Right ventricle myocardium inferior (tissue), 1 donor: ENCODE results near the gene AMBRA1. TPM values are rescaled to one million over a fixed set of nuclear protein-coding genes. Genes with fewer than 3 reads are reported as not detected.

Experiments used
- ATAC-seq: fragments of 200-7000 bp; cut with Tn5 transposase; one replicate; pipeline ENCODE4 v1.9.1; 2020; ENCODE audit warnings: mild to moderate bottlenecking, moderate library complexity
- DNase-seq: peaks from one replicate; pipeline ENCODE4 v3.0.0; 2021; ENCODE audit errors: missing footprints
- intact Hi-C: fragments of 100-400 bp; cut with DNase I; formaldehyde crosslinking; loops from one replicate; pipeline ENCODE4 v1.11.0; 2022
- total RNA-seq: library from RNA; stranded (reverse); fragmentation: NEBNext Ultra II Directional; extraction: Animal tissue kit (Norgen Biotek cat#: 25700); gene quantifications from one replicate; pipeline ENCODE4 v1.2.1, GENCODE V29; 2021
- donor health status: DM: no; HTN: yes; CAD: no; lungs with severe emphysema.

The AMBRA1 gene
- total RNA-seq, 1 donor from 2014 or later = 14.8 TPM

GRCh38 chr11:46437122-46437689 lies 156.6 kb downstream of the AMBRA1 start:
- intact Hi-C loops = no loop called here
- DNase-seq = no peak
- no peak for ATAC-seq

DNA sequence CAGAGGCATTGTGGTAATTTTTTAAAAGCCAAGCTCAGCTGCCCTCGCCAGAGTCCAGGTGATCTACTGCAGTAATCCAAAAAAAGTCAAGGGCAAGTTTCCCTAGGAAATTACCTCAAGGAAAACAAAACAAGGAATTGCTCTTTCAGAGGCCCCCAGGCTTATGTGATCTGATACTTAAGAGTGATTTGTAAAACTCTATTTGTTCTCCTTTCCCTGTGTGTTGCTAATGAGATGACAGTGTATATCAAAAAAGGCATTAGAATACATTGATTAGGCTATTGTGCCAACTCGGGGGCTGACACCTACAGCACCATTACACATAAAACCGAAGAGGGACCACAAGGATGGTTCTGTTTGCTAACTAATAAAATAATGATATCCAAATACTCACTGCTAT lies 157.7 kb downstream of the AMBRA1 start:
- DNase-seq (no peak), ATAC-seq (no peak)
- intact Hi-C loops = no loop called here

DNA sequence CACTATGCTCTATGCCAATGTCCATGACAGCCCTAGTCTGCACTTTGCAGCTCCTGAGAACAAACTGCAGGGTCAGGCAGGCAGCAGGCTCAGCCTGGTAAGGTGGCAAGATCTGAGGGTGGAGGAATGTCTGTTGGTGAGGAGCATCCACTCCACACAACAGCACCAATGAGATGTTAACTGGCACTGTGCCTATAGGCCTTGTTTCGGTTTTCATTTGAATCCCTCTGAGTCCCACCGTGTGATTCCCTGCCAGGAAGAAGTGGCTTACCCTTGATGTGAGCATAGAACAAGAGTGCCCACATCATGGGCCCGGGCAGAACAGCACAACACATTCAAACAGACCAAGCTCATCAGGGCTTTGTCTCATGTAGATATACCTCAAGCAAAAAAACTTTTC lies 158.1 kb downstream of the AMBRA1 start:
- intact Hi-C loops = no loop called here
- ATAC-seq (peak; percentile 44), DNase-seq (no peak)

- ATAC-seq (peak; percentile 31), DNase-seq (no peak)
These were observed 162.6 kb downstream of the AMBRA1 start for GRCh38 chr11:46431211-46431610.

GRCh38 chr11:46429717-46430116 lies 164.1 kb downstream of the AMBRA1 start:
- intact Hi-C loops = no loop called here
- ATAC-seq (no peak), DNase-seq (no peak)

More at GRCh38 chr11:46431211-46431610, 162.6 kb downstream of the AMBRA1 start:
- intact Hi-C loops = no loop called here

DNA sequence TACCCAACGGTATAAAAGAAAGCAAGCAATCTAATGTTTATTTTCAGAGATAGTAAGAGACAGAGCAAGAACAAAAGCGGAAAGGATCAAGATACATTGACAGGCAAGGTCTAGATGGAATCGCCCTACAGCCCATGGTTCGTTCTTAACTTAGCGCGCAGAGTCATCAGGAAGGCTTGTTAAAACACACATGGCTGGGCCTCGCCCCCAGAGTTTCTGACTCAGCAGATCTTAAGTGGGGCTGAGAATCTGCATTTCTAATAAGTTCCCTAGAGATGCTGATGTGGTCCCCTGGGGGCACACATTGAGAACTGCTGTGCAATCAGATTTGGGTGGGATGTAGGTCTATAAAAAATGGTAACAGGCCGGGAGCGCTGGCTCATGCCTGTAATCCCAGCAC lies 166.5 kb downstream of the AMBRA1 start:
- intact Hi-C loops = no loop called here
- ATAC-seq (no peak), DNase-seq (no peak)

DNA sequence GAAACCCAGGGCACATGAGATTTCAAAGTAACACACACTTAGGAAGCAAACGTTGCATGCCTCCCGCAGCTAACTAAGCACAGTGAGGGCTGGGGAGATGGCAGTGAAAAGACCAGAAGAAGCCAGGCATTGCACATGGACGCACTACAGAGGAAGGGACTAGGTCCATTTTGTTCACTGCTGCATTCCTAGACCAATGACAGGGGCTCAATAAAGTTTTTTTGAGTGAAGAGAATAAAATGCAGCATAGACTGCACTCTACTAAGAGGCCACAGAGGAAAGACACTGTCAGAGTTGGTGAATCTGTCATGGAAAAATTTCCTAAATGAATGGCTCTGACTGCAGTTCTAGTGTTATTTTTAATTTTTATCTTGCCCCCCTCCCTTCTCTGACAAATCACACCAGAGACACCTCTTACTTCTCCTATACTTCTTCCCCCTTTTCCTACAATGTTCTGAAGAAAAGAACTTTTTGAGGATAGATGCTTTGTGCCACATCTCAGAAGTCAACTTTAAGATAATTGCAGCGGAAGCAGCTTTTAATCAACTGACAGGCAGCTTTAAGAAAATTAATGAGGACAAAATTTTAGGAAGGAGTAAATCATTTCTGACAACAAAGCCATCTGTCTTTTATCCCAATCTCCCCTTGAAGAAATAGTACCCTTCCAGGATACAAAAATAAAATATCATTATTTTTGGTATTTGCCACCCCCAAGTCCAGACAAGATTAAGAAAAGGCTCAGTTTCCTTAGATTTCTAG lies 167.4 kb downstream of the AMBRA1 start:
- DNase-seq (no peak), ATAC-seq (no peak)
- intact Hi-C loops = no loop called here

DNA sequence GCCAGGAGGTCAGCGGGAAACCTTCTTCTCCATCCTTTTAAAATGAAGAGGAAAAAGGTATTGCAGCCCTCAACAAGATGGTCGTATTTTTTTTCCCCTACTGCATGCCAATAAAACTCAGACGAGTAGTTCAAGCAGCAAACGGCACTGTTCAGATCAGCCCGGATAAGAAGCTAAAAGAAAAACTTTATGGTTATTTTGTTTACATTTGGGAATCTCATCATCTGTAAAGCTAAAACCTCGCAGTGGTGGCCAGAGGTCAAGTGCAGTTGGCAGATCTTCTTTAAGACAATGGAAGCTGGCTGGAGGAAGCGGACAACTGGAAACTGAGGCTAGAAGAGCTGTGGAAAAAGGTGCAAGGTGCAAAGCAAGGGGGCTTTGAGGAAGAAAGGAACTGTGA lies 171.2 kb downstream of the AMBRA1 start:
- ATAC-seq (no peak), DNase-seq (no peak)
- intact Hi-C loops = no loop called here

- ATAC-seq (peak; percentile 23), DNase-seq (no peak)
- intact Hi-C loops = no loop called here
These were observed 172.5 kb downstream of the AMBRA1 start for GRCh38 chr11:46421257-46421880.

GRCh38 chr11:46420513-46420912 lies 173.3 kb downstream of the AMBRA1 start:
- DNase-seq (no peak), ATAC-seq (no peak)
- intact Hi-C loops = no loop called here

- no peak for DNase-seq
- intact Hi-C loops = no loop called here
- ATAC-seq = no peak
These were observed 175.1 kb downstream of the AMBRA1 start for GRCh38 chr11:46418751-46419150.

DNA sequence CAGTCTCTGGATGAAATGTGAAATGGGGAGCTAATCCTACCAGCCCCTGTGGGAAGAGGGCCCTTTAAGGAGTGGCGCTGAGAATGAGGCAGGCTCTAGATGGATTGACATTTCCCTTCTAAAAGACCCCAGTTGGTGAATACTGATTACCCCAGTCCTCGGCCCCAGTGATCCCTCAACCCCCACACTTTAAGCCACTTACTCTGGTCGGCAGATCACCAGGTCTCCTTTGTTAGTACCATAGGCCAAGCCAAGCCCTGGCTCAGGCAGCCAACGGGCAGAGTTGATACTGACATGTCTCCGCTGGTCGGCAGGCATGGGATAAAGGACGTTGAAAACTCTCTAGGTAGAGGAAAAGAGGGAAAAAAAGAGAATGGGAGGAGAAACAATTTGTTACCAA lies 176.1 kb downstream of the AMBRA1 start:
- ATAC-seq (no peak), DNase-seq (no peak)
- intact Hi-C loops = no loop called here

DNA sequence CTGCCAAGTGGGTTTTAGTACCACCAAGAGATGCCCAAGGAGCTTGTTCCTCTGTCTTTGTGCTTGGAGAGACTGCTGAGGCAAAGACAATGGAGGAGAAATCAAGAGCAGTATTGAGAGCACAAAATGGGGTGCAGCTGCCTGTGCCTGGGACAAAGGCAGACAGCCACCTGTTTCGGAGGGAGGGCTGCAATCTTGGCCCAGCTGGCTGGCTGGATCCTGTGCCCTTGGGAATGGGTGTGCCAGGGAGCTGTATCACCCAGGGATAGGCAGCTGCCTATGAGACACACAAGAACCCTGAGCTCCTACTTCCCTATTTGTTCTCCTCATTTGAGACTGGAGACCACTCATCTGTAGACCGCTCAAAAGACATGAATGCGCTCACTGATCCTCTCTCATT lies 178.9 kb downstream of the AMBRA1 start:
- DNase-seq (no peak), ATAC-seq (no peak)
- intact Hi-C loops = no loop called here

DNA sequence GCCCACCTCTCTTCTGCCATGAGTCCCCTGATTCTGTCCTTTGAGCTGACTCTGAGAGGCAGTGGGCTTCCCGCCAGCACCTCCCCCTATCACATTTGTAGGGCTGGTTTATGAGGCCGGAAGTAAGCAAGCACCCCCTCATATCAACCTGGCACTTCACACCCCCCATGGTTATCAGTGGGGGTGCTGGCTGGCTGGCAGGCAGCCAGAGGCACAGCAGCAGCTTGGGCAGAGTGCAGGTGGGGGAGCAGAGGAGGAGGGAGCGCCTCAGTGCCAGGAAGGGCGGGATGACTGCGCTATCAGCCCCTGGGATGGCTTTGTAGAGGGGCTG lies 179.4 kb downstream of the AMBRA1 start:
- DNase-seq (no peak), ATAC-seq (no peak)
- intact Hi-C loops = no loop called here

- intact Hi-C loops = no loop called here
- ATAC-seq (no peak), DNase-seq (no peak)
These were observed 179.9 kb downstream of the AMBRA1 start for GRCh38 chr11:46413760-46414465.

- DNase-seq = no peak
- no peak for ATAC-seq
- intact Hi-C loops = no loop called here
These were observed 183.8 kb downstream of the AMBRA1 start for GRCh38 chr11:46410021-46410420.

- ATAC-seq = no peak
- intact Hi-C loops = loop anchor here (10.0 kb wide), 1 partner anchor 46 kb away; no protein-coding TSS in a partner anchor
These were observed 185.3 kb downstream of the AMBRA1 start for GRCh38 chr11:46408407-46408986.

GRCh38 chr11:46407635-46408034 lies 186.2 kb downstream of the AMBRA1 start:
- intact Hi-C loops = loop anchor here (10.0 kb wide), 1 partner anchor 47 kb away; no protein-coding TSS in a partner anchor
- no peak for ATAC-seq
- no peak for DNase-seq

More at GRCh38 chr11:46408407-46408986, 185.3 kb downstream of the AMBRA1 start:
- DNase-seq = no peak

DNA sequence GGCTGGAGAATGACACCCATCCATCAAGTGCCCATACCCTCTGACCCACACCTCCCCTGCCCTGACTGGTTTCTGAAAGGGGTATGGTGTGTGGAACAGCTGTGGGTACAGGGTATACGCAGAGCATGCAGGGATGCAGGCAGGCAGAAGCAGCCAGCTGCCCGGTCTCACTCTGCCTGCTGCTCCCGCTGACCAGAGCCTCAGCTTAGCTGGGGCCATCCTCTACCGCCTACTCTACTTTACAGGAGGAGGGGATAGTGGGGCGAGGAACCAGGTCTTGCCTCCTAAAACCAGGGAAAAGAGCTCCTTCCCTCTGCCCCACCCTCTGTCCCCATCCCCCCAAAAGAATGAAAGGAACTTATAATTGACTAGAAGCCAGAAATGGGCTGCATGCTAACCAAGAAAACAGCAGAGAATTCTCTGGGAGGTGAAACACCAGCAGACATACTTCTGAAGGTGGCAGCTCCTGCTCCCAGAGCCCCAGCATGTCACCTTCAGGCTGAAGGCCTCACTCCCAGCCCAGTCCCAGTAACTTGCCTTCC lies 189.3 kb downstream of the AMBRA1 start:
- ATAC-seq = no peak
- no peak for DNase-seq
- intact Hi-C loops = loop anchor here (10.0 kb wide), 1 partner anchor 50 kb away; no protein-coding TSS in a partner anchor
